ENCODE data around the gene DDO. TPM values are rescaled to one million over a fixed set of nuclear protein-coding genes. Genes with fewer than 3 reads are reported as not detected.

The DDO gene
- total and polyA plus RNA-seq, 2 experiments from 2014 or later, result not detected

GRCh38 chr6:110394409-110394808 lies 21.0 kb downstream of the DDO start:
- H3K4me1 ChIP-seq (ENCODE audit: insufficient read depth), result no peaks in the 10 kb centered on the region
- H3K9me3 ChIP-seq (ENCODE audit: low read depth), result no peaks in the 10 kb centered on the region
- no peak overlapping the region for H3K9ac ChIP-seq
- 84 to 90% methylated on average over 4 of the region's 4 CpGs for WGBS, 2 experiments (ENCODE audit: low coverage in 1 of 2, low lambda C conversion rate in 2 of 2, missing lambda C conversion rate in 2 of 2)
- DNase-seq, result no peak
- no peaks in the 10 kb centered on the region for H4K20me1 ChIP-seq (ENCODE audit: insufficient read depth)
- H3K27ac ChIP-seq, result no peak overlapping the region
- H2AFZ ChIP-seq, result no peak overlapping the region
- in situ Hi-C loops (cut with MboI), result loop anchor here (10.0 kb wide), 3 partner anchors 340 to 870 kb away; no protein-coding TSS in a partner anchor
- H3K9me2 ChIP-seq (ENCODE audit: insufficient read depth), result no peaks in the 10 kb centered on the region
- H3K4me3 ChIP-seq, result no peak overlapping the region
- TF ChIP-seq EZH2phosphoT487 (IDR thresholded peaks at IDR 0.05; ENCODE audit: insufficient read depth, low read depth), result no peak
- TF ChIP-seq EZH2 (IDR thresholded peaks at IDR 0.05; ENCODE audit: insufficient read depth, poor library complexity, severe bottlenecking), result no peak
- no peaks in the 10 kb centered on the region for H3F3A ChIP-seq (ENCODE audit: insufficient read depth)
- no peaks in the 10 kb centered on the region for H3K79me2 ChIP-seq (ENCODE audit: insufficient read depth)
- no peak overlapping the region for H3K4me2 ChIP-seq (ENCODE audit: unreplicated experiment)
- H3K27me3 ChIP-seq (replicated peaks; ENCODE audit: insufficient read depth), result no peaks in the 10 kb centered on the region
- no peaks in the 10 kb centered on the region for H3K36me3 ChIP-seq (ENCODE audit: low read depth)

- no peaks in the 10 kb centered on the region for H3K4me1 ChIP-seq (ENCODE audit: insufficient read depth)
- H3K4me2 ChIP-seq (ENCODE audit: unreplicated experiment), result no peak overlapping the region
- H3K27ac ChIP-seq, result no peak overlapping the region
- no peaks in the 10 kb centered on the region for H3K36me3 ChIP-seq (ENCODE audit: low read depth)
- no peak for TF ChIP-seq EZH2phosphoT487 (IDR thresholded peaks at IDR 0.05; ENCODE audit: insufficient read depth, low read depth)
- TF ChIP-seq EZH2 (IDR thresholded peaks at IDR 0.05; ENCODE audit: insufficient read depth, poor library complexity, severe bottlenecking), result no peak
- no peaks in the 10 kb centered on the region for H4K20me1 ChIP-seq (ENCODE audit: insufficient read depth)
- H3K79me2 ChIP-seq (ENCODE audit: insufficient read depth), result no peaks in the 10 kb centered on the region
- no peak overlapping the region for H3K9ac ChIP-seq
- in situ Hi-C loops (cut with MboI), result loop anchor here (10.0 kb wide), 3 partner anchors 338 to 868 kb away; no protein-coding TSS in a partner anchor
- H3K9me2 ChIP-seq (ENCODE audit: insufficient read depth), result no peaks in the 10 kb centered on the region
- H2AFZ ChIP-seq, result no peak overlapping the region
- H3K9me3 ChIP-seq (ENCODE audit: low read depth), result no peaks in the 10 kb centered on the region
- no peaks in the 10 kb centered on the region for H3F3A ChIP-seq (ENCODE audit: insufficient read depth)
- no peaks in the 10 kb centered on the region for H3K27me3 ChIP-seq (replicated peaks; ENCODE audit: insufficient read depth)
- no peak overlapping the region for H3K4me3 ChIP-seq
- WGBS, 2 experiments (ENCODE audit: low coverage in 1 of 2, low lambda C conversion rate in 2 of 2, missing lambda C conversion rate in 2 of 2), result 69 to 73% methylated on average over 9 of the region's 9 CpGs
- no peak for DNase-seq
These were observed 22.6 kb downstream of the DDO start for GRCh38 chr6:110392727-110393126.

GRCh38 chr6:110390404-110390803 lies 25.0 kb downstream of the DDO start:
- H3K9ac ChIP-seq, result no peak overlapping the region

GRCh38 chr6:110389689-110390382 lies 25.5 kb downstream of the DDO start:
- no peaks in the 10 kb centered on the region for H3K36me3 ChIP-seq (ENCODE audit: low read depth)
- no peak overlapping the region for H3K4me2 ChIP-seq (ENCODE audit: unreplicated experiment)
- no peaks in the 10 kb centered on the region for H3K4me1 ChIP-seq (ENCODE audit: insufficient read depth)
- H2AFZ ChIP-seq, result no peak overlapping the region
- H4K20me1 ChIP-seq (ENCODE audit: insufficient read depth), result no peaks in the 10 kb centered on the region
- no peaks in the 10 kb centered on the region for H3K27me3 ChIP-seq (replicated peaks; ENCODE audit: insufficient read depth)
- H3F3A ChIP-seq (ENCODE audit: insufficient read depth), result no peaks in the 10 kb centered on the region
- H3K4me3 ChIP-seq, result no peak overlapping the region
- WGBS, 2 experiments (ENCODE audit: low coverage in 1 of 2, low lambda C conversion rate in 2 of 2, missing lambda C conversion rate in 2 of 2), result 68 to 72% methylated on average over 4 of the region's 4 CpGs
- no peak for DNase-seq
- H3K9ac ChIP-seq, result no peak overlapping the region
- no peak overlapping the region for H3K27ac ChIP-seq
- H3K9me3 ChIP-seq (ENCODE audit: low read depth), result no peaks in the 10 kb centered on the region
- H3K79me2 ChIP-seq (ENCODE audit: insufficient read depth), result no peaks in the 10 kb centered on the region
- H3K9me2 ChIP-seq (ENCODE audit: insufficient read depth), result no peaks in the 10 kb centered on the region
- in situ Hi-C loops (cut with MboI), result loop anchor here (10.0 kb wide), 3 partner anchors 335 to 865 kb away; no protein-coding TSS in a partner anchor
- TF ChIP-seq EZH2phosphoT487 (IDR thresholded peaks at IDR 0.05; ENCODE audit: insufficient read depth, low read depth) (no peak), EZH2 (IDR thresholded peaks at IDR 0.05; ENCODE audit: insufficient read depth, poor library complexity, severe bottlenecking) (no peak)

More at GRCh38 chr6:110390404-110390803, 25.0 kb downstream of the DDO start:
- H3K4me3 ChIP-seq, result no peak overlapping the region
- no peak overlapping the region for H2AFZ ChIP-seq
- H3K27me3 ChIP-seq (replicated peaks; ENCODE audit: insufficient read depth), result no peaks in the 10 kb centered on the region
- H3K4me2 ChIP-seq (ENCODE audit: unreplicated experiment), result no peak overlapping the region
- H3K27ac ChIP-seq, result no peak overlapping the region
- no peak for TF ChIP-seq EZH2phosphoT487 (IDR thresholded peaks at IDR 0.05; ENCODE audit: insufficient read depth, low read depth)
- H3K36me3 ChIP-seq (ENCODE audit: low read depth), result no peaks in the 10 kb centered on the region
- no peak for DNase-seq
- H3F3A ChIP-seq (ENCODE audit: insufficient read depth), result no peaks in the 10 kb centered on the region
- in situ Hi-C loops (cut with MboI), result loop anchor here (10.0 kb wide), 3 partner anchors 336 to 866 kb away; no protein-coding TSS in a partner anchor
- no peaks in the 10 kb centered on the region for H3K79me2 ChIP-seq (ENCODE audit: insufficient read depth)
- 15 to 22% methylated on average over 2 of the region's 2 CpGs for WGBS, 2 experiments (ENCODE audit: low coverage in 1 of 2, low lambda C conversion rate in 2 of 2, missing lambda C conversion rate in 2 of 2)
- H3K9me3 ChIP-seq (ENCODE audit: low read depth), result no peaks in the 10 kb centered on the region
- no peaks in the 10 kb centered on the region for H3K4me1 ChIP-seq (ENCODE audit: insufficient read depth)
- H3K9me2 ChIP-seq (ENCODE audit: insufficient read depth), result no peaks in the 10 kb centered on the region
- H4K20me1 ChIP-seq (ENCODE audit: insufficient read depth), result no peaks in the 10 kb centered on the region

Data from GM23248 (cell line).